ENCODE data around the gene KIAA1958. TPM values are rescaled to one million over a fixed set of nuclear protein-coding genes. Genes with fewer than 3 reads are reported as not detected.
"Not testable (repeated sequence)": the region's sequence is repeated elsewhere in the genome, so short reads cannot be mapped to it uniquely, and the experiment has no call there.

KIAA1958 gene
- total RNA-seq, 1 experiment from 2014 or later, result 1.7 TPM

- no peak for DNase-seq (ENCODE audit: low read depth)
Observed at GRCh38 chr9:112489039-112489546, 2.5 kb downstream of the KIAA1958 start.

- no peak for DNase-seq (ENCODE audit: low read depth)
Observed at GRCh38 chr9:112489876-112490666, 3.4 kb downstream of the KIAA1958 start.

GRCh38 chr9:112493393-112494137 lies 6.9 kb downstream of the KIAA1958 start:
- no peak for DNase-seq (ENCODE audit: low read depth)

- no peak for DNase-seq (ENCODE audit: low read depth)
Observed at GRCh38 chr9:112494153-112494552, 7.5 kb downstream of the KIAA1958 start.

- no peak for DNase-seq (ENCODE audit: low read depth)
Observed at GRCh38 chr9:112495614-112496013, 9.0 kb downstream of the KIAA1958 start.

- no peak for DNase-seq (ENCODE audit: low read depth)
Observed at GRCh38 chr9:112496074-112496722, 9.6 kb downstream of the KIAA1958 start.

GRCh38 chr9:112500842-112501241 lies 14.2 kb downstream of the KIAA1958 start:
- no peak for DNase-seq (ENCODE audit: low read depth)

GRCh38 chr9:112501287-112501686 lies 14.7 kb downstream of the KIAA1958 start:
- no peak for DNase-seq (ENCODE audit: low read depth)

- DNase-seq (ENCODE audit: low read depth), result no peak
Observed at GRCh38 chr9:112502175-112502946, 15.7 kb downstream of the KIAA1958 start.

GRCh38 chr9:112503170-112503569 lies 16.5 kb downstream of the KIAA1958 start:
- DNase-seq (ENCODE audit: low read depth), result no peak

- no peak for DNase-seq (ENCODE audit: low read depth)
Observed at GRCh38 chr9:112505086-112505485, 18.5 kb downstream of the KIAA1958 start.

- DNase-seq (ENCODE audit: low read depth), result no peak
Observed at GRCh38 chr9:112505607-112506006, 19.0 kb downstream of the KIAA1958 start.

- DNase-seq (ENCODE audit: low read depth), result no peak
Observed at GRCh38 chr9:112506571-112506970, 19.9 kb downstream of the KIAA1958 start.

- DNase-seq (ENCODE audit: low read depth), result no peak
Observed at GRCh38 chr9:112507001-112507680, 20.5 kb downstream of the KIAA1958 start.

- no peak for DNase-seq (ENCODE audit: low read depth)
Observed at GRCh38 chr9:112508377-112508776, 21.8 kb downstream of the KIAA1958 start.

- not testable (repeated sequence) for DNase-seq (ENCODE audit: low read depth)
Observed at GRCh38 chr9:112512377-112512776, 25.8 kb downstream of the KIAA1958 start.

- DNase-seq (ENCODE audit: low read depth), result no peak
Observed at GRCh38 chr9:112516769-112517168, 30.1 kb downstream of the KIAA1958 start.

- no peak for DNase-seq (ENCODE audit: low read depth)
Observed at GRCh38 chr9:112520069-112520468, 33.4 kb downstream of the KIAA1958 start.

GRCh38 chr9:112520656-112521055 lies 34.0 kb downstream of the KIAA1958 start:
- DNase-seq (ENCODE audit: low read depth), result no peak

- DNase-seq (ENCODE audit: low read depth), result no peak
Observed at GRCh38 chr9:112526973-112527372, 40.3 kb downstream of the KIAA1958 start.

GRCh38 chr9:112527959-112528358 lies 41.3 kb downstream of the KIAA1958 start:
- DNase-seq (ENCODE audit: low read depth), result no peak
